GM12878 (cell line): Measurements from ENCODE around the gene FLNC. TPM values are rescaled to one million over a fixed set of nuclear protein-coding genes. Genes with fewer than 3 reads are reported as not detected.
A peak's percentile ranks its signal among the peaks of the same experiment; 100 is the strongest.

ENCODE experiments used
- ATAC-seq: fragments of 200-7000 bp; cut with Tn5 transposase; 3 replicates; pipeline ENCODE4 v1.9.1; 2020; ENCODE audit warnings: mild to moderate bottlenecking, moderate library complexity
- BruUV-seq: library from RNA; stranded (reverse); fragments of 400-500 nt; replicated peaks from 2 replicates; lab custom pipeline; 2021; lab: Mats Ljungman, UMichigan
- CTCF ChIA-PET: fragments of 300-600 bp; sonication (Branson Sonifier 250); formaldehyde crosslinking; extraction: SDS; loops from one replicate; lab custom pipeline; 2021; ENCODE audit warnings: inconsistent platforms; lab: Yijun Ruan, JAX
- POLR2A ChIA-PET: fragments of 350-600 bp; formaldehyde crosslinking; extraction: SDS; loops from one replicate; lab custom pipeline; 2021; ENCODE audit warnings: inconsistent platforms; lab: Charles Lee
- RAD21 ChIA-PET: fragments of 300-600 bp; sonication (Branson Sonifier 250); formaldehyde crosslinking; loops from one replicate; lab custom pipeline; 2023; ENCODE audit warnings: antibody characterized with exemption; ENCODE audit not compliant: unreplicated experiment; lab: Charles Lee
- SMC1A ChIA-PET: fragments of 300-600 bp; sonication (Branson Sonifier 250); formaldehyde crosslinking; loops from one replicate; lab custom pipeline; 2023; ENCODE audit not compliant: unreplicated experiment, uncharacterized antibody; lab: Charles Lee
- DNase-seq: peaks from one replicate; pipeline ENCODE4 v3.0.0-alpha.2; 2011; ENCODE audit warnings: low read depth, low spot score
- FAIRE-seq: peaks from 3 replicates; lab custom pipeline; 2011; peaks lifted over from hg19 to GRCh38; lab: Jason Lieb, UNC
- H2AFZ ChIP-seq: 2 replicates; pipeline ENCODE4 v1.6.0; 2011; ENCODE audit warnings: low read depth, low read length, control low read depth; ENCODE audit not compliant: control insufficient read depth
- H3K27ac ChIP-seq: 2 replicates; pipeline ENCODE4 v1.5.1; 2011; ENCODE audit warnings: control low read depth; ENCODE audit not compliant: control insufficient read depth, insufficient read depth
- H3K27me3 ChIP-seq, 2 experiments: replicated peaks in 1 of 2; 2 replicates each; pipeline versions ENCODE4 v1.6.0 to v1.6.1; 2011; ENCODE audit warnings: low read length in 1 of 2; ENCODE audit not compliant: control insufficient read depth in 2 of 2, insufficient read depth in 2 of 2
- H3K36me3 ChIP-seq, 2 experiments: 2 replicates each; pipeline ENCODE4 v1.5.1; 2011; ENCODE audit warnings: low read length in 1 of 2; ENCODE audit not compliant: control insufficient read depth in 2 of 2, insufficient read depth in 2 of 2
- H3K4me1 ChIP-seq: 2 replicates; pipeline ENCODE4 v1.6.1; 2011; ENCODE audit warnings: mild to moderate bottlenecking, low read length, moderate library complexity, mixed read lengths; ENCODE audit not compliant: control insufficient read depth, insufficient read depth
- H3K4me2 ChIP-seq: 2 replicates; pipeline ENCODE4 v1.6.0; 2011; ENCODE audit warnings: control low read depth; ENCODE audit not compliant: control insufficient read depth, insufficient read depth
- H3K4me3 ChIP-seq: fragments of 200-600 bp; sonication (generic); 2 replicates; pipeline ENCODE4 v1.5.1; 2016
- H3K79me2 ChIP-seq: 2 replicates; pipeline ENCODE4 v1.6.0; 2011; ENCODE audit warnings: low read length; ENCODE audit not compliant: control insufficient read depth, insufficient read depth
- H3K9ac ChIP-seq: 2 replicates; pipeline ENCODE4 v1.8.0; 2011; ENCODE audit warnings: low read length, control low read depth, mixed read lengths; ENCODE audit not compliant: control insufficient read depth, insufficient read depth
- H3K9me3 ChIP-seq: replicated peaks from 3 replicates; pipeline ENCODE4 v1.5.1; 2011; ENCODE audit warnings: mild to moderate bottlenecking, low read length; ENCODE audit not compliant: control insufficient read depth, insufficient read depth
- H4K20me1 ChIP-seq: 2 replicates; pipeline ENCODE4 v1.6.0; 2011; ENCODE audit not compliant: control insufficient read depth, insufficient read depth
- ATF2 ChIP-seq: IDR thresholded peaks from 2 replicates; pipeline ENCODE4 v1.6.1; 2012; ENCODE audit warnings: low read length, inconsistent platforms
- CBX5 ChIP-seq: sonication (generic); IDR thresholded peaks from 2 replicates; pipeline ENCODE4 v1.6.1; 2016; ENCODE audit warnings: low read depth, moderate library complexity, mild to moderate bottlenecking, inconsistent platforms
- HSF1 ChIP-seq: fragments of 150-350 bp; IDR thresholded peaks from 2 replicates; pipeline ENCODE4 v1.6.1; 2014; ENCODE audit warnings: mild to moderate bottlenecking, low read depth, low read length
- NR2C1 ChIP-seq: fragments of 450-650 bp; IDR thresholded peaks from 2 replicates; pipeline ENCODE4 v1.6.1; 2017; ENCODE audit warnings: antibody characterized with exemption, mild to moderate bottlenecking, moderate library complexity
- RELA ChIP-seq: fragments of 450-650 bp; IDR thresholded peaks from 2 replicates; pipeline ENCODE4 v1.8.0; 2014; ENCODE audit warnings: borderline replicate concordance; ENCODE audit not compliant: partially characterized antibody
- WGBS: methylation state at CpG from one replicate; pipeline ENCODE4 v1.1.6; 2016; ENCODE audit warnings: low lambda C conversion rate; ENCODE audit not compliant: insufficient replicate concordance, insufficient coverage; ENCODE audit errors: missing lambda C conversion rate; 5-methylcytosine and 5-hydroxymethylcytosine counted together
- in situ Hi-C: fragments of 300-500 bp; cut with MboI; formaldehyde crosslinking; loops from 9 replicates; pipeline ENCODE4 v1.14.3; 2018; ENCODE audit warnings: mixed read lengths
- intact Hi-C: fragments of 100-400 bp; cut with micrococcal nuclease; formaldehyde crosslinking; loops from one replicate; pipeline ENCODE4 v1.14.2; 2022; ENCODE audit not compliant: unreplicated experiment
- polyA plus RNA-seq, 11 experiments: library from polyadenylated mRNA; depleted of rRNA in 4 of 11; unstranded in 6 of 11; stranded (reverse) in 5 of 11; fragments of >200 nt; fragmentation: Nextera tagmentation in 4 of 11; fragmentation: Illumina TruSeq in 1 of 11; extraction: Ambion mirVana in 4 of 11; extraction: Trizol in 1 of 11; gene quantifications; 1 replicate in 1 of 11; 2 replicates in 10 of 11; pipeline versions ENCODE4 v1.2.1 to v1.2.3, GENCODE V29; 2011 to 2016; ENCODE audit warnings: inconsistent platforms in 2 of 11, missing spikeins in 2 of 11, low read depth in 1 of 11
- total RNA-seq, 4 experiments: library from RNA; depleted of rRNA in 3 of 4; stranded (reverse); fragments of >200 nt in 3 of 4; fragmentation: Illumina TruSeq in 1 of 4; extraction: Trizol in 1 of 4; gene quantifications; 2 replicates each; pipeline versions ENCODE4 v1.2.1 to v1.2.3, GENCODE V29; 2013 to 2021

FLNC gene
- total and polyA plus RNA-seq, 10 of the 15 experiments (the other 5 are each of a cell fraction or from before 2014, with no cell fraction given) = 0.01 to 0.21 (median 0.06) TPM; not detected in 3

- TF ChIP-seq ATF2 (no peak), CBX5 (no peak), NR2C1 (peak; percentile 78)
Observed at GRCh38 chr7:128838109-128838779, 8.0 kb downstream of the FLNC start (continued).

- no peak for DNase-seq
- H3K4me2 ChIP-seq = no peak overlapping the region
- H2AFZ ChIP-seq = no peak overlapping the region
- no peaks in the 10 kb centered on the region; a peak in 1 of 4 replicates for H3K27me3 ChIP-seq
- no peak for FAIRE-seq
- H3K9ac ChIP-seq = no peak overlapping the region
- no peak for ATAC-seq
- ChIA-PET SMC1A (no interaction called here), RAD21 (no interaction called here), CTCF (interaction anchor here (3.4 kb wide), 1 partner anchor 44 kb away, joined by 21 read pairs; no protein-coding TSS in a partner anchor), POLR2A (no interaction called here)
- no peaks in the 10 kb centered on the region for H3K9me3 ChIP-seq
- no peak overlapping the region for H3K27ac ChIP-seq
- WGBS = 56% methylated on average over 17 of the region's 17 CpGs
- H3K4me3 ChIP-seq = no peak overlapping the region
- no peaks in the 10 kb centered on the region for H3K36me3 ChIP-seq
- BruUV-seq = no TSS peak
- no peaks in the 10 kb centered on the region for H3K79me2 ChIP-seq
- TF ChIP-seq HSF1 = no peak
- no peak for TF ChIP-seq RELA
- no peaks in the 10 kb centered on the region; the same call in 1 of the 2 replicates for H3K4me1 ChIP-seq
- intact Hi-C loops = no loop called here
- in situ Hi-C loops = no loop called here
- no peaks in the 10 kb centered on the region for H4K20me1 ChIP-seq
Observed at GRCh38 chr7:128838981-128839731, 8.9 kb downstream of the FLNC start.
